NCI-H2171 treated with DMSO at 0.1 percent for 48 hours (cell line): ENCODE results near the gene DNAJA3.

Experiments used
- DNase-seq: peaks from one replicate; lab custom pipeline; 2025; lab: John Stamatoyannopoulos, UW

Gene DNAJA3

GRCh38 chr16:4474192-4474961, 48.7 kb downstream of the DNAJA3 start, which contains the start of gene NMRAL1:
TSS of gene NMRAL1 (minus strand) at chr16:4474625. CDS start at chr16:4474132, 493 bp downstream.
- DNase-seq, result peak; percentile 81

GRCh38 chr16:4475880-4476788, 50.5 kb downstream of the DNAJA3 start, which contains the start of gene HMOX2:
TSS of gene HMOX2 (plus strand) at chr16:4476398. CDS start at chr16:4505525, 29,127 bp downstream.
- DNase-seq, result peak; percentile 89

- no peak for DNase-seq
Observed at GRCh38 chr16:4477966-4478365, 52.3 kb downstream of the DNAJA3 start.

- DNase-seq, result peak; percentile 56
Observed at GRCh38 chr16:4481526-4481925, 55.9 kb downstream of the DNAJA3 start.

GRCh38 chr16:4481963-4482362, 56.3 kb downstream of the DNAJA3 start:
- no peak for DNase-seq

GRCh38 chr16:4486126-4486893, 60.6 kb downstream of the DNAJA3 start:
- no peak for DNase-seq

- no peak for DNase-seq
Observed at GRCh38 chr16:4487955-4488498, 62.4 kb downstream of the DNAJA3 start.

GRCh38 chr16:4488499-4488967, 62.9 kb downstream of the DNAJA3 start:
- no peak for DNase-seq

GRCh38 chr16:4489030-4489429, 63.4 kb downstream of the DNAJA3 start:
- no peak for DNase-seq

GRCh38 chr16:4491898-4492297, 66.2 kb downstream of the DNAJA3 start:
- no peak for DNase-seq

GRCh38 chr16:4494746-4495490, 69.2 kb downstream of the DNAJA3 start:
- no peak for DNase-seq

GRCh38 chr16:4495766-4496165, 70.1 kb downstream of the DNAJA3 start:
- DNase-seq, result no peak

GRCh38 chr16:4496305-4496704, 70.6 kb downstream of the DNAJA3 start:
- no peak for DNase-seq

GRCh38 chr16:4498546-4499195, 73.0 kb downstream of the DNAJA3 start:
- DNase-seq, result no peak

GRCh38 chr16:4499196-4499555, 73.5 kb downstream of the DNAJA3 start:
- no peak for DNase-seq

GRCh38 chr16:4500272-4500671, 74.6 kb downstream of the DNAJA3 start:
- no peak for DNase-seq

- DNase-seq, result no peak
Observed at GRCh38 chr16:4501071-4501478, 75.4 kb downstream of the DNAJA3 start.

GRCh38 chr16:4505356-4506147, 79.9 kb downstream of the DNAJA3 start:
- DNase-seq, result no peak
